GM19023 (cell line): ENCODE data around the gene MISP3.
"Not testable (repeated sequence)": the region's sequence is repeated elsewhere in the genome, so short reads cannot be mapped to it uniquely, and the experiment has no call there.

Experiments used
- ATAC-seq: cut with Tn5 transposase; IDR thresholded peaks from one replicate; pipeline ENCODE4 v1.9.1; 2021; ENCODE audit warnings: mild to moderate bottlenecking, moderate library complexity; ENCODE audit not compliant: unreplicated experiment

The MISP3 gene

DNA sequence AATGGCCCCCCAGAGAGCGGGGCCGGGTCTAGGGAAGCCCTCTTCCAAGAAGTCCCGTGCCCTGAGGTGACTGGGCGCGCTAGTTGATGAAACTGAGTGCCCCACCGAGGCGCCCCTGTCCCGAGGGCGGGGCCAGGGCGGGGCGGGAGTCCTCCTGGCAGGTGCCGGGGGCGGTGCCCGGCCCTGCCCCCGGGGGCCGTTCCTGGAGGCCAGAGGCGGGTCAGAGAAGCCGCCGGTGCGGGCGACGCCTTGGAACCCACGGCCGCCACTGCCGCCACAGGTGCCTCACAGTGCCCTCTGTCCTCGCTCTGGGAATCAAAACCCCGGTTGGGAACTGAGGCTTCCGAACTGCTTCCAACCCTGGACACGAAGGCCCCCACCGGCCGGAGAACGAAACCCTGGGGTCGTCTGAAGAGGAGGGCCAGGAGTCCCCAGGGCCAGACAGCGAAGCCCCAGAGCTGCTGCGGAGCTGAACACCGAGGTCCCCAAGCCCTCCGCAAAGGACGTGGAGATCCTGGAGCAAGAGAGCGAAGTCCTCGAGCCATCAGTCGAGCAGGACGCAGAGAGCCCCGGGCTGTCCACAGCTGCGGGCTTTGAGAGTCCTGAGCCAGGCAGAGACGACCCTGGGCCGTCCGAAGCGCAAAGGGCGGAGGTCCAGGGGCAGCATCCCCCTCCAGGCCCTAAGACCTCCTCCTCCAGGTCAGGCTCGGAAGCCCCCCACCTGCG is at the start of gene MISP3:
Gene MISP3, plus strand, starts transcription at position 252 of the 726 bp plus-strand sequence. CDS start 524 bp downstream, outside the sequence.
- ATAC-seq = no peak

DNA sequence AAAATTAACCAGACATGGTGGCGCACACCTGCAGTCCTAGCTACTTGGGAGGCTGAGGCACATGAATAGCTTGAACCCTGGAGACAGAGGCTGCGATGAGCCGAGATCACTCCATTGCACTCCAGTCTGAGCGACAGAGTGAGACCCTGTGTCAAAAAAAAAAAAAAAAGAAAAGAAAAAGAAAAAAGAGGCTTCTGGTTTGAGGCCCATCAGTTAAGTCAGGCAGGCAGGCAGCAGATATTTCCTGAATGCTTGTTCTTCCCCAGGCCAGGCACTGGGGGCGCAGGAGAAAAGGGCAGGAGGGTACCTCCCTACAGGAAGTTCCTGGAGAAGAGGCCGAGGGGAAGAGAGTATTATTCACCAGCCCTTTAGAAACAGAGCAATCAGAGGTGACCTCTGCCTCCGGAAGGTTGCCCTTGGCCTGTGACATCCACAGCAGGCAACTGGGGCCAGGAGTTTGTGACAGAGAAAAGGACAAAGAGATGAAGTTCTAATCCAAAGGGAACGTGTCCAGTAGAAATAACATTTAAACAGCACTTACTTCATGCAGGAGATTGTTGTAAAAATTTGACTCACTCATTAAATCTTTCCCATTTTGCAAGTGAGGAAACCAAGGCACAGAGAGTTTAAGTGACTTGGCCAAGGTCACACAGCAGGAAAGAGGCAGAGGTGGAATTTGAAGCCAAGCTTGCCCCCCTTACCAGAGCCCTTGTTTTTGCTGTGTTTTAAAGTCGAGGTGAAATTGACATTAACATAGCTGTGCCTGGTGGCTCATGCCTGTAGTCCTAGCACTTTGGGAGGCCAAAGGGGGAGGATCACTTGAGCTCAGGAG is 49.0 kb upstream of the MISP3 start:
- ATAC-seq = no peak

DNA sequence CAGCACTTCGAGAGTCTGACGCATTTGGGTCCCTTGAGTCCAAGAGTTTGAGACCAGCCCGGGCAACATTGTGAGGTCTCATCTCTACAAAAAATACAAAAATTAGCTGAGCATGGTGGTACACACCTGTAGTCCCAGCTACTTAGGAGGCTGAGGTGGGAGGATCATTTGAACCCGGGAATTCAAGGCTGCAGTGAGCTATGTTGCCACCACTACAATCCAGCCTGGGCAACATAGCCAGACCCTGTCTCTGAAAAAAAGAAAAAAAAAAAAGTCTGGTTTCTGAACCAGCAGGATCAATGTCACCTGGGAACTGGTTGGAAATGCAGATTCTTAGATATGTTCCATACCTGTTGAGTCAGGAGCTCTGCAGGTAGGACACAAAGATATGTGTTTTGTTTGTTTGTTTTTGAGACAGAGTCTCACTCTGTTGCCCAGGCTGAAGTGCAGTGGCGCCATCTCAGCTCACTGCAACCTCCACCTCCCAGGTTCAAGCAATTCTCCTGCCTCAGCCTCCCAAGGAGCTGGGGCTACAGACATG is 45.9 kb upstream of the MISP3 start:
- not testable (repeated sequence) for ATAC-seq

DNA sequence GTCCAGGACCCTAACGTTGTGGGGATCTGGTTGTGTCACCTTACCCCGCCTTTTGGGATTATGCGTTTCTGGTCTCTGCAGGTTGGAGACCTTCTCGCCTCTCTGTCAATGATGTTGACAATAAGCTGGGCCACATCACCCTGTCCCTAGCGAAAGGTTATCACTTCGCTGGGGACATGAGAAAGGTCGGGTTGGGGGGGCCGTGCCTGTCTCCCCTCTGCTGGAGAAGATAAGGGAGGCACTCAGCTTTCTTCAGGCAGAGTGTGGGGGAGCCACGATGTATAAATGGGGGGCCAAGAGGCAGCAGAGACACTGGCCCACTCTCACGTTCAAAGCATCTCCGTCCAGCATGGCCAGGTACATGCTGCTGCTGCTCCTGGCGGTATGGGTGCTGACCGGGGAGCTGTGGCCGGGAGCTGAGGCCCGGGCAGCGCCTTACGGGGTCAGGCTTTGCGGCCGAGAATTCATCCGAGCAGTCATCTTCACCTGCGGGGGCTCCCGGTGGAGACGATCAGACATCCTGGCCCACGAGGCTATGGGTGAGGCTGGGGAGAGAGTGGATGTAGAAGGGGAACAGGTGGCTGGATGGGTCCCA is 44.6 kb upstream of the MISP3 start, which contains the start of gene RLN3:
Gene RLN3, plus strand, starts transcription at position 293 of the 595 bp plus-strand sequence. Its CDS starts 57 bp downstream, at position 350.
- no peak for ATAC-seq

DNA sequence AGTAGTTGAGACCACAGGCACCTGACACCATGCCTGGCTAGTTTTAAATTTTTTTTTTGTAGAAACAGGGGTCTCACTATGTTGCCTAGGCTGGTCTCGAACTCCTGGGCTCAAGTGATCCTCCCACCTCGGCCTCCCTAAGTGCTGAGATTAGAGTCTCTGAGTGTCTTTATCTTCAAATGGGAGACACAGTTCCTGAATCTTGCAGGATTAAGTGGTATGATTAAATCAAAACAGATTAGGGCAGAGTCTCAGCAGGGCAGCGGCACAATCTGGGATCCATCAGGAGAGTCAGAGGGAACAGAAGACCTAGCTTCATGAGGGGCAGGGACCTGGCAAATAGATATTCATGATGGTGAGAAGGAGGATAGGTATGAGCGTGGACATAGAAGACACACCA is 43.7 kb upstream of the MISP3 start:
- ATAC-seq = no peak

DNA sequence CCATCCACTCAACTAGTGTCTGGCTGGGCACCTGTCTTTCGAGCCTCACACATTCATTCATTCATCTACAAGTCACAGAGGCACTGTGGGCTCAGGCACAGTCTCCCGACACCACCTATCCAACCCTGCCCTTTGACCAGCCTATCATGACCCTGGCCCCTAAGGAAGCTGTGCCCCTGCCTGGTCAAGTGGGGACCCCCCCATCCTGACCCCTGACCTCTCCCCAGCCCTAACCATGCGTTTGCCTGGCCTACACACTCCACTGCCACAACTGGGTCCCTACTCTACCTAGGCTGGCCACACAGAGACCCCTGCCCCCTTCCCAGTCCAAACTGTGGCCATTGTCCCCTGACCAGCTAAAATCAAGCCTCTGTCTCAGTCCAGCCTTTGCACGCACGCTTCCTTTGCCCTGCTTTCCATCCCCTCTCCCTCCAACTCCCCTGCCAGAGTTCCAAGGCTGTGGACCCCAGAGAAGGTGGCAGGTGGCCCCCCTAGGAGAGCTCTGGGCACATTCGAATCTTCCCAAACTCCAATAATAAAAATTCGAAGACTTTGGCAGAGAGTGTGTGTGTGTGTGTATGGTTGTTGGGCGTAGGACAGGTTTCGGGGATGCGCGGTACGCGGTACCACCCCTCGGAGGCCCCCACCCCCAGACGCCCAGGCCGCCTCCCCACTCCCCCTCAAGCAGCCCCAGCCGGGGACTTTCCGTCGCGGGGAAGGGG is 41.4 kb upstream of the MISP3 start:
- no peak for ATAC-seq

DNA sequence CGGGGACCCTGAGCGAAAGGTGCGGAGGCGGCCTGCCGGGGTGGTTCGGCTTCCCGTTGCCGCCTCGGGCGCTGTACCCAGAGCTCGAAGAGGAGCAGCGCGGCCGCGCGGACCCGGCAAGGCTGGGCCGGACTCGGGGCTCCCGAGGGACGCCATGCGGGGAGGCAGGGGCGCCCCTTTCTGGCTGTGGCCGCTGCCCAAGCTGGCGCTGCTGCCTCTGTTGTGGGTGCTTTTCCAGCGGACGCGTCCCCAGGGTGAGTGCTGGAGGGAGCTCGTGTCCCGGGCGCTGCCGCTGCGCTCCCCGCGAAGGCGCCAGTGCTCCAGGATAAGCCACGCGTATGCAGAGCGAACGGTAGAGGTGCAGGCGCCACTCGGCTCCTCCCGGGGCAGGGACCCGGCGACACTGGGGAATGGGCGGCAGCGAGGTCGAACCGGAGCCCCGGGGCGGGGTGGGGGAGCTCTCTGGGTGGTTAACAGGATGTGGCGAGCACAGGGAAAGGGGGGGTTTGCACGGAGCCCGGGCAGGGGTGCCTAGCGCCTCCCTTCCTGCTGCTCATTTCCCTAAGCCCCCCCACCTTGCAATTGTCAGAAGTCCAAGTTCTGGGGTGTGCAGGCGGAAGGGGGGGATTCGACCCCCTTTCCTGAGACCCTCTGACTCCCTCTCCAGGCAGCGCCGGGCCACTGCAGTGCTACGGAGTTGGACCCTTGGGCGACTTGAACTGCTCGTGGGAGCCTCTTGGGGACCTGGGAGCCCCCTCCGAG is 40.7 kb upstream of the MISP3 start, which contains the start of gene IL27RA:
Gene IL27RA, plus strand, starts transcription at position 44 of the 762 bp plus-strand sequence. Its CDS starts 111 bp downstream, at position 155.
- peak; percentile 53 for ATAC-seq

DNA sequence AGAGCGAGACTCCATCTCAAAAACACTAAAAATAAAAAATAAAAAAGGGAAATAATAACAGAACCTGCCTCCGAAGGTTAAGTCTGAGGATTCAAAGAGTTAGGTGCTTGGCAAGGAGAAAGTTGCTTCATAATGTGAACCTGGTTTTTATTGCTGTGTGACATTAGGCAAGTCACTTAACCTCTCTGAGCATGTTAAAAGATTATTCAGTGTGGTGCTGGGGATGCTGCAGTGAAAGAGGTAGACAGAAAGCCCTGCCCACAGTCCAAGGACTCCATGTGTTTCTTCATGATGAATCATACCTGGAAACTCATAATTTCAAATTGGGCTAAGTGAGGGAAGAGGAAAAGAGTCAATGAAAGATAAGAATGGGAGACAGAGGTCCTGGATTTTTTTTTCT is 38.6 kb upstream of the MISP3 start:
- ATAC-seq = no peak

DNA sequence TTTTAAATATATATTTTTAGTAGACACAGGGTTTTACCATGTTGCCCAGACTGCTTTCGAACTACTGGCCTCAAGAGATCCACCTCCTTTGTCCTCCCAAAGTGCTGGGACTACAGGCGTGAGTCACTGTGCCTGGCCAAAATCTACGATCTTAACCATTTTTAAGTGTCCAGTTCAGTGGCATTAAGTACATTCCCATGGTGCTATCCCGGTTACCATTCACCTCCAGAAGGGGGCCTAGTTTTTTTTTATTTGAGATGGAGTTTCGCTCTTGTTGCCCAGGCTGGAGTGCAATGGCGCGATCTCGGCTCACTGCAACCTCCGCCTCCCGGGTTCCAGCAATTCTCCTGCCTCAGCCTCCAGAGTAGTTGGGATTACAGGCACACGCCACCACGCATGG is 37.4 kb upstream of the MISP3 start:
- not testable (repeated sequence) for ATAC-seq

DNA sequence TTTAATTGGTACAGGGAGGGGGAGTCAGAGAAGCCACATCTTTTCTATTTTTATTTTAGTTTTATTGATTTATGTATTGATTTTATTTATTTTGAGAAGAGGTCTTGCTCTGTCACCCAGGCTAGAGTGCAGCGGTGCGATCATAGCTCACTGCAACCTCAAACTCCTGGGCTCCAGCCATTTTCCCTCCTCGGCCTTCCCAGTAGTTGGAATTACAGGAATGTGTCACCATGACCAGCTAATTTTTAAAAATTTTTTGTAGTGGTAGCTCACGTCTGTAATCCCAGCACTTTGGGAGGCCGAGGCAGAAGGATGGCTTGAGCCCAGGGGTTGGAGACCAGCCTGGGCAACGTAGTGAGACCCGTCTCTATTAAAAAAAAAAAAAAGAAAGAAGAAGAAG is 36.9 kb upstream of the MISP3 start:
- ATAC-seq = no peak

DNA sequence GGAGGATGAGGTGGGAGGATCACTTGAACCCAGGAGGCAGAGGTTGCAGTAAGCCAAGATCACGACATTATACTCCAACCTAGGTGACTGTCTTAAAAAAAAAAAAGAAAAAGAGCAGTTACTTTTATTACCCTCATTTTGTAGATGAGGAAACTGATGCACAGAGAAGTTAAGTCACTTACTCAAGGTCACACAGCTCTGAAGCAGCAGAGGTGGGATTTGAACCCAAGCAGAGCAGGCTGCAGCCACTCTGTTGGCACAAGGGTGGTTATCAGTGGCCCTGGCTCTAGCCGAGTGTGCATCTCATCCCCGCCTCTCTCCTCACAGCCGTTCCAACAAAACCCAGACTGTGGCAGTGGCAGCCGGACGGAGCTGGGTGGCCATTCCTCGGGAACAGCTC is 33.4 kb upstream of the MISP3 start:
- ATAC-seq = no peak

DNA sequence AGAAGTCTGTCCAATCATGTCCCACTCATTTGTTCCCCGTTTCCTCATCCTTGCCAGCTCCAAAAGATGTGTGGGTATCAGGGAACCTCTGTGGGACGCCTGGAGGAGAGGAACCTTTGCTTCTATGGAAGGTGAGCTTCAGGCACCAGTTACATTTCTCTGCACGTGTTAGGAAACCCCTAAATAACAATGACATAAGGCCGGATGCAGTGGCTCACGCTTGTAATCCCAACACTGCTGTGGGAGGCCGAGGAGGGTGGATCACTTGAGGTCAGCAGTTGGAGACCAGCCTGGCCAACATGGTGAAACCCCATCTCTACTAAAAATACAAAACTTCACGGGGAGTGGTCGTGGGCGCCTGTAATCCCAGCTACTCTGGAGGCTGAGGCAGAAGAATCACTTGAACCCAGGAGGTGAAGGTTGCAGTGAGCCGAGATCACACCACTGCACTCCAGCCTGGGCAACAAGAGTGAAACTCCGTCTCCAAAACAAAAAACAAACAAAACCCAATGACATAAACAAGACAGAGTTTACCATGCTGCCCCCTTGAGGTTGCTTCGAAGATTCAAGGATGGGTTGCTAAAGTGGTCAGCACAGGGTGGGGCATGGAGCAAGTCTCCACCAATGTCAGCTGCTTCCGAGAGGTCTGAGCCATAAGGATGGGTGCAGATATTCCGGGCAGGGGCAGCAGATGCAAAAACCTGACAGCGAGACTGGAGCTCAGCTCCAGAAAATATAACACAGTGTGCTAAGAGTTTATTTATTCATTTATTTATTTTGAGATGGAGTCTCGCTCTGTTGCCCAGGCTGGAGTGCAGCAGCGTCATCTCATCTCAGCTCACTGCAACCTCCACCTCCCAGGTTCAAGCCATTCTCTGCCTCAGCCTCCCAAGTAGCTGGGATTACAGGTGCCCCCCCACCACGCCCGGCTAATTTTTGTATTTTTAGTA is 29.7 kb upstream of the MISP3 start:
- ATAC-seq = not testable (repeated sequence)

DNA sequence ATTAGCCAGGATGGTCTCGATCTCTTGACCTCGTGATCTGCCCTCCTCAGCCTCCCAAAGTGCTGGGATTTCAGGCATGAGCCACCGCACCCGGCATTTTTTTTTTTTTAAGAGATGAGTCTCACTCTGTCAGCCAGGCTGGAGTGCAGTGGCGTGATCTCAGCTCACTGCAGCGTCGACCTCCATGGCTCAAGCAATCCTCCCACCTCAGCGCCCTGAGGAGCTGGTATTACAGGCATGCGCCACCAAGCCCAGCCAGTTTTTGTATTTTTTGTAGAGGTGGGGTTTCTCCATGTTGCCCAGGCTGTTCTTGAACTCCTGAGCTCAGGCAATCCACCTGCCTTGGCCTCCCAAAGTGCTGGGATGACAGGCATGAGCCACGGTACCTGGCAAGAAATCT is 24.7 kb upstream of the MISP3 start:
- not testable (repeated sequence) for ATAC-seq

DNA sequence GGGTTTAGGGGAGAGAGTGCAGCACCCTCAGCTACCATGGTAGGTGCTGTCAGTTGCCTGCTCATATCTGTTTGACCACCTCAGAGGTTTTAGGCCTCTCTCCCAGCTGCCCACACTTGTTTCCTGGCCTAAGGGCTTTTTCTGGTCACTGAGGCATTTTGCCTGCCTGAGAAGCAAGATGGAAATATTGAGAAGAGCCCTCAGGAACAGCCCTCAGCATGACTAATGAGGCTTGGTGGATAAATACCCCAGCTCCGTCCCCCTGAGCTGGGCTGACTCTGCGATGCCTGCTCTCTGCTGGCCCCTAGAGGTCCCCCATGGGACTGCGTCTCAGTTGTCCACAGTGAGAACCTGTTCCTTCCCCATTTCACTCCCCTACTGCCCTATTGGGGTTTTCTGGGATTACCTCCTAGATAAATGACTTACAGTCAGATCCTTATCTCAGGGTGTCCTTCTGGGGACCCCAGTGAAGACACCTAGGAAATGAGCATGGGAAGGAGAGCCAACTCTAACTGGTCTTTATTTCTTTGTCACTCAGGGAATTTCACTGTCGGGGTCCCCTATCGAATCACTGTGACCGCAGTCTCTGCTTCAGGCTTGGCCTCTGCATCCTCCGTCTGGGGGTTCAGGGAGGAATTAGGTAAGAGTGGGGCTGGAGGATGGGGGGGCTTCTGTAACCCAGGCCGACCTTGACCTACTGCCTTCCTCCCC is 24.0 kb upstream of the MISP3 start:
- no peak for ATAC-seq

DNA sequence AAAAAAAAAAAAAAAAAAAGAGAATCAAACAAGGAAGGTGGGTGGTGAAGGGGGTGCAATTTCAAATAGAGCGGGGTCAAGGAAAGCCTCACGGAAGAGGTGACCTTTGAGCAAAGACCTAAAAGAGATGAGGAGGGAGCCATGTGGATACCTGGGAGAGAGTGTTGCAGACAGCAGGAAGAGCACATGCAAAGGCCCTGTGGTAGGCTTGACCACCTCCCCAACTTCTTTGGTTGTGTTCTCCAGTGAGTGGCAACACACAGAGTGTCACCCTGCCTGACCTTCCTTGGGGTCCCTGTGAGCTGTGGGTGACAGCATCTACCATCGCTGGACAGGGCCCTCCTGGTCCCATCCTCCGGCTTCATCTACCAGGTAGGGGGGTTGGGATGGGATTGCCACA is 22.1 kb upstream of the MISP3 start:
- no peak for ATAC-seq

DNA sequence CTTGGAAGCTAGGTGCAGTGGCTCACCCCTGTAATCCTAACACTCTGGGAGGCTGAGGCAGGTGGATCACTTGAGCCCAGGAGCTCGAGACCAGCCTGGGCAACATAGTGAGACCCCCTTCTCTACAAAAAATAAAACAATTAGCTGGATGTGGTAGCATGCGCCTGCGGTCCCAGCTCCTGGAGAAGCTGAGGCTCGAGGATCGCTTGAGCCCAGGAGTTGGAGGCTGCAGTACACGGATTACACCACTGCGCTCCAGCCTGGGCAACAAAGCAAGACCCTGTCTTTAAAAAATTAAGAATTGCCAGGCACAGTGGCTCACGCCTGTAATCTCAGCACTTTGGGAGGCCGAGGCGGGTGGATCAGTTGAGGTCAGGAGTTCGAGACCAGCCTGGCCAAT is 21.6 kb upstream of the MISP3 start:
- ATAC-seq = not testable (repeated sequence)

DNA sequence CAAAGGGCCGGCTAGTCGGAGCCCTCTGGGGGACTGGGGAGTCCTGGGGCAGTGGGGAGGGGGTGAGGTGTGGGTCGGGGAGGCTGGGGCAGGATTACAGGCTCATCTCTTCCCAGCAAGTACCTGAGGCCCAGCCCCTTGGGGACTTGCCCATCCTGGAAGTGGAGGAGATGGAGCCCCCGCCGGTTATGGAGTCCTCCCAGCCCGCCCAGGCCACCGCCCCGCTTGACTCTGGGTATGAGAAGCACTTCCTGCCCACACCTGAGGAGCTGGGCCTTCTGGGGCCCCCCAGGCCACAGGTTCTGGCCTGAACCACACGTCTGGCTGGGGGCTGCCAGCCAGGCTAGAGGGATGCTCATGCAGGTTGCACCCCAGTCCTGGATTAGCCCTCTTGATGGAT is 20.6 kb upstream of the MISP3 start:
- no peak for ATAC-seq

DNA sequence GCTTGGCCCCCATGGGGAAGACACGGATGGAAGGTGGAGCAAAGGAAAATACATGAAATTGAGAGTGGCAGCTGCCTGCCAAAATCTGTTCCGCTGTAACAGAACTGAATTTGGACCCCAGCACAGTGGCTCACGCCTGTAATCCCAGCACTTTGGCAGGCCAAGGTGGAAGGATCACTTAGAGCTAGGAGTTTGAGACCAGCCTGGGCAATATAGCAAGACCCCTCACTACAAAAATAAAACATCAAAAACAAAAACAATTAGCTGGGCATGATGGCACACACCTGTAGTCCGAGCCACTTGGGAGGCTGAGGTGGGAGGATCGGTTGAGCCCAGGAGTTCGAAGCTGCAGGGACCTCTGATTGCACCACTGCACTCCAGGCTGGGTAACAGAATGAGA is 20.1 kb upstream of the MISP3 start:
- ATAC-seq = no peak
